ENCODE measurements around the gene CFP. TPM values are rescaled to one million over a fixed set of nuclear protein-coding genes. Genes with fewer than 3 reads are reported as not detected.

Gene CFP
- total RNA-seq, 4 donors from 2014 or later, result 6.8 to 16.1 (median 9.9) TPM

DNA sequence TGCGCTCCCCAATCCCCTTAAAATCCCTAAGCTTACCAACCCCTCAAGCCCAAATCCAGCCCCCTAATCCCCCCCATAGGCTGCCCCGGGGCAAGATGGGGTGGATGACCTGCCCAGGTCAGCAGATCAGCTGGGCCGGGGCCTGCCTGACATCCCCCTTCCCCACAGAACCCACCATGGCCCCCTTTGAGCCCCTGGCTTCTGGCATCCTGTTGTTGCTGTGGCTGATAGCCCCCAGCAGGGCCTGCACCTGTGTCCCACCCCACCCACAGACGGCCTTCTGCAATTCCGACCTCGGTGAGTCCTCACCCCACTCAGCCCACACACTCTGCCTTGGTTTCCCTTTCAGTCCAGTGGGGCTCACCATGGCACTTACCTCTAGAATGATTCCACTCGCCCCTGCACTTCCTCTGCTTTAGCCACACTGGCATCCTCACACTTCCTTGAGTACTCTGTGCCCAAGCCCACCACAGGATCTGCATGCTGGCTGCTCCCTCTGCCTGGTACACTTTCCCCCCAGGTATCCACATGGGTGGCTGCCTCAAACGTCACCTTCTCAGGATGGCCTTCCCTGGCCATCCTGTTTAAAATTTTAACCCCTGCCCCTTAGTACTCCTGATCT, 46.4 kb downstream of the CFP start:
- Histone ChIP-seq H3K4me3 (peak overlapping the region; percentile 55 to 66 (median 56)), H3K36me3 (peaks cover 0 to 16% (median 7%) of the 10 kb centered on the region in 4 donors), H3K27me3 (no peaks in the 10 kb centered on the region), H3K27ac (replicated peaks in 1 of 4) (peak overlapping the region; percentile 81 to 88 (median 85)), H3K9me3 (no peaks in the 10 kb centered on the region), H3K4me1 (peaks cover 0 to 23% (median 18%) of the 10 kb centered on the region in 4 donors)
- TF ChIP-seq POLR2A (IDR thresholded peaks at IDR 0.05; ENCODE audit: low read depth) (no peak), EP300 (IDR thresholded peaks at IDR 0.05) (no peak), POLR2AphosphoS5 (IDR thresholded peaks at IDR 0.05) (no peak)
- TF ChIP-seq, protein P1, sequence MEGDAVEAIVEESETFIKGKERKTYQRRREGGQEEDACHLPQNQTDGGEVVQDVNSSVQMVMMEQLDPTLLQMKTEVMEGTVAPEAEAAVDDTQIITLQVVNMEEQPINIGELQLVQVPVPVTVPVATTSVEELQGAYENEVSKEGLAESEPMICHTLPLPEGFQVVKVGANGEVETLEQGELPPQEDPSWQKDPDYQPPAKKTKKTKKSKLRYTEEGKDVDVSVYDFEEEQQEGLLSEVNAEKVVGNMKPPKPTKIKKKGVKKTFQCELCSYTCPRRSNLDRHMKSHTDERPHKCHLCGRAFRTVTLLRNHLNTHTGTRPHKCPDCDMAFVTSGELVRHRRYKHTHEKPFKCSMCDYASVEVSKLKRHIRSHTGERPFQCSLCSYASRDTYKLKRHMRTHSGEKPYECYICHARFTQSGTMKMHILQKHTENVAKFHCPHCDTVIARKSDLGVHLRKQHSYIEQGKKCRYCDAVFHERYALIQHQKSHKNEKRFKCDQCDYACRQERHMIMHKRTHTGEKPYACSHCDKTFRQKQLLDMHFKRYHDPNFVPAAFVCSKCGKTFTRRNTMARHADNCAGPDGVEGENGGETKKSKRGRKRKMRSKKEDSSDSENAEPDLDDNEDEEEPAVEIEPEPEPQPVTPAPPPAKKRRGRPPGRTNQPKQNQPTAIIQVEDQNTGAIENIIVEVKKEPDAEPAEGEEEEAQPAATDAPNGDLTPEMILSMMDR (IDR thresholded peaks at IDR 0.05), result no peak
- intact Hi-C loops (cut with DNase I), result no loop called here
- 59% methylated on average over 8 of the region's 8 CpGs for WGBS
- DNase-seq (ENCODE audit: extremely low spot score), result peak; percentile 10

DNA sequence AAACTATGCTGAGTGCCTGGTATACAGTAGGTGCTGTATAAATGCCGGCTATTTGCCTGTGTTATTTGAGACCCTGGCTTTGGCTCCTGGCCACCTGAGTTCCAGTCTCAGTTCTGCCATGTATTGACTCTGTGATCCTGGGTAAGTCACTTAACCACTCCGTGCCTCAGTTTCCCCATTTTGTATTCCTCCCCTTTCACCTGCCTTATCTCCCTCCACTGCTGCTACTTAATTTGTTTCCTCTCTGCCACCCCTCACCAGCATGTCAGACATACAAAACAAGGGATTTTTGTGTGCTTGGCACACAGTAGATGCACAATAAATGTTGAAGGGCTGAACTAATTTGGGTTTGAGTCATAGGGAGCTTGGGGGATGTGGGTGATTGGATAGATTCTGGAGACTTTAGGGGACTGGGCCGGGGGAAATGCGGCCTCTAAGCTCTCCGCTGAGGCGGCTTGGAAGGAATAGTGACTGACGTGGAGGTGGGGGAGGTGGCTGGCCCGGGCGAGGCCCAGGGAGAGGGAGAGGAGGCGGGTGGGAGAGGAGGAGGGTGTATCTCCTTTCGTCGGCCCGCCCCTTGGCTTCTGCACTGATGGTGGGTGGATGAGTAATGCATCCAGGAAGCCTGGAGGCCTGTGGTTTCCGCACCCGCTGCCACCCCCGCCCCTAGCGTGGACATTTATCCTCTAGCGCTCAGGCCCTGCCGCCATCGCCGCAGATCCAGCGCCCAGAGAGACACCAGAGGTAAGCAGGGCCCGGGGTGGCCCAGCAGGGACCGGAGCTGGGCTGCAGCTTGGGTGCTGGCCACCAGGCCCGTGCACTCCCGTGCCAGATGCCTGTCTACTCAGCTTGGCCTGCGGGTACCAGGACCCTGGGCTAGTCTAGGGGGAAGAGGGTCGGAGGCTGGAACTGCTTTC, 47.7 kb downstream of the CFP start, which contains the start of gene TIMP1:
TIMP1 (plus strand) TSS at position 706 of the 917 bp plus-strand sequence. CDS start 980 bp downstream, outside the sequence.
- Histone ChIP-seq H3K4me1 (peaks cover 0 to 23% (median 18%) of the 10 kb centered on the region in 4 donors), H3K4me3 (peak within 1 kb of the TSS; percentile 55 to 66 (median 56)), H3K9me3 (no peaks in the 10 kb centered on the region), H3K36me3 (peaks cover 0 to 16% (median 7%) of the 10 kb centered on the region in 4 donors), H3K27me3 (no peaks in the 10 kb centered on the region), H3K27ac (replicated peaks in 1 of 4) (peak within 1 kb of the TSS; percentile 81 to 88 (median 85))
- intact Hi-C loops (cut with DNase I), result no loop called here
- peak; percentile 96 for DNase-seq (ENCODE audit: extremely low spot score)
- TF ChIP-seq EP300 (IDR thresholded peaks at IDR 0.05) (no peak), POLR2AphosphoS5 (IDR thresholded peaks at IDR 0.05) (peak; percentile 67 to 73)
- WGBS, result 41% methylated on average over 20 of the region's 28 CpGs

DNA sequence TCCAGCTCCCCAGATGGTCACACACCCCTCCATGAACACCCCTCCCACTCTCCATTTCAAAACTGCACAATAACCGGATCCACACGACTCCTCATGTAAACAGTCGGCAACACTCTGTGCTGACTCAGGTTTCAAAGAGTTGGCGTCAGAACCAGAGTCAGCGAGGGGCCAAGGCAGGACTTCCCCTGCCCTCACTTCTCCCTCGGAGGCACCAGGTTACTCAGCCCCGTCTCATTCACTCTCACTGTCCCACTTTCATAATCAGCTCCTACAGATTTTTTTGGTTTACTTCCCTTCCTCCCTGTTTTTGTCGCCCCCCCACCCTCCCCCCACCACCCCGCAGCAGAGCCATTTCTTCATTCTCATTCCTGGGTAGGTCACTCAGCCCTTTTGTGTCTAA, 50.2 kb downstream of the CFP start:
- no peaks in the 10 kb centered on the region for H3K9me3 ChIP-seq
- no peak overlapping the region for H3K4me3 ChIP-seq
- TF ChIP-seq POLR2AphosphoS5 (IDR thresholded peaks at IDR 0.05) (no peak), POLR2A (IDR thresholded peaks at IDR 0.05; ENCODE audit: low read depth) (no peak), EP300 (IDR thresholded peaks at IDR 0.05) (no peak)
- TF ChIP-seq, protein P1 (IDR thresholded peaks at IDR 0.05), result no peak
- no peaks in the 10 kb centered on the region for H3K36me3 ChIP-seq
- intact Hi-C loops (cut with DNase I), result no loop called here
- H3K27me3 ChIP-seq, result peaks cover 0 to 1% (median 0%) of the 10 kb centered on the region in 4 donors
- 63% methylated on average over 9 of the region's 9 CpGs for WGBS
- DNase-seq (ENCODE audit: extremely low spot score), result peak; percentile 90
- no peak overlapping the region for H3K27ac ChIP-seq (replicated peaks in 1 of 4)
- H3K4me1 ChIP-seq, result peaks cover 0 to 25% (median 20%) of the 10 kb centered on the region in 4 donors

DNA sequence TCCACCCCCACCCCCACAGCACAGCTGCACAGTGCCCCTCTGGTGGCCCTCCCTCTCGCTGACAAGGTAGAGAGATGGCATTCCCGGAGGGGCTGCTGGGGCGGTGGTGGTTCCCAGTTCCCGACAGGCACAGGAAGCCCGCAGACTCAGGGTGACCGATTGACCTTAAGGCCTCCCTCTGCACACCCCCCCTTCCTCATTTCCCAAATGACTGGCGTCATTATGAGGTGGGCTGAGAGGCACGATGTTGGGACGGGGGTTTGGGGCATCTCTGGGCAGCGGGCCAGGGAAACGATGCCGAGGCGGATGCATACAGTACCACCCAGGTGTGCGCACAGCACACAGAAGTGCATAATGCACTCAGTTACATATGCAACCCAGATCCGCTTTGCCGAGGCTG, 51.0 kb downstream of the CFP start:
- intact Hi-C loops (cut with DNase I), result no loop called here
- H3K4me1 ChIP-seq, result peaks cover under 1 to 31% (median 26%) of the 10 kb centered on the region in 4 donors
- H3K27me3 ChIP-seq, result peaks cover 0 to 9% (median 0%) of the 10 kb centered on the region in 4 donors
- H3K9me3 ChIP-seq, result no peaks in the 10 kb centered on the region
- 100% methylated on average over 1 of the region's 16 CpGs for WGBS
- H3K4me3 ChIP-seq, result no peak overlapping the region
- TF ChIP-seq, protein P1 (IDR thresholded peaks at IDR 0.05), result no peak
- TF ChIP-seq EP300 (IDR thresholded peaks at IDR 0.05) (no peak), POLR2AphosphoS5 (IDR thresholded peaks at IDR 0.05) (no peak), POLR2A (IDR thresholded peaks at IDR 0.05; ENCODE audit: low read depth) (no peak)
- DNase-seq (ENCODE audit: extremely low spot score), result peak; percentile 62
- H3K27ac ChIP-seq (replicated peaks in 1 of 4), result no peak overlapping the region
- H3K36me3 ChIP-seq, result no peaks in the 10 kb centered on the region

DNA sequence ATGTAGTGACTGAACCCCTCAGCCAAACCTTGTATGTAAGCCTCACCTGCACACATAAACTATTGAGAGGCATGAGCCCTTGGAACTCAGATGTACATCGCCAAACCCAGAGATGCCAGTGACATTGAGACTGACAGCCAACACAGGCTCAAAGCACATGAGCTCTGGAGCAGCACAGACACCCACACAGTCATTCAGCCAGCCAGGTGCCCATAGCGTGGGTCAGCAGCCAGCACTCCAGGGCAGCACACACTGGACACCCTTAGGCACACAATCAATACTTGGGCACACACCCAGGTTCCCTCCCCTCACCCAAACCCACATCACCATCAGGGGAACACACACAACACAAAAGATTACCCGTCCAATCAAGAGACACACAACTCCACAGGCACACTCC, 51.8 kb downstream of the CFP start:
- 56% methylated on average over 2 of the region's 3 CpGs for WGBS
- H3K27me3 ChIP-seq, result peaks cover 0 to 9% (median 0%) of the 10 kb centered on the region in 4 donors
- intact Hi-C loops (cut with DNase I), result no loop called here
- H3K4me3 ChIP-seq, result no peak overlapping the region
- H3K9me3 ChIP-seq, result no peaks in the 10 kb centered on the region
- H3K4me1 ChIP-seq, result peaks cover 2 to 31% (median 27%) of the 10 kb centered on the region in 4 donors
- H3K36me3 ChIP-seq, result no peaks in the 10 kb centered on the region
- TF ChIP-seq EP300 (IDR thresholded peaks at IDR 0.05), result no peak
- no peak for TF ChIP-seq POLR2A (IDR thresholded peaks at IDR 0.05; ENCODE audit: low read depth)
- TF ChIP-seq POLR2AphosphoS5 (IDR thresholded peaks at IDR 0.05), result no peak
- TF ChIP-seq, protein P1 (IDR thresholded peaks at IDR 0.05), result no peak
- H3K27ac ChIP-seq (replicated peaks in 1 of 4), result no peak overlapping the region
- DNase-seq (ENCODE audit: extremely low spot score), result peak; percentile 42

Measured in esophagus muscularis mucosa (tissue), 4 donors.